NOMO-1 treated with DMSO at 0.1 percent for 48 hours (cell line): ENCODE results near the gene RFPL3.
"Not testable (repeated sequence)": the region's sequence is repeated elsewhere in the genome, so short reads cannot be mapped to it uniquely, and the experiment has no call there.

Experiments
- DNase-seq: peaks from one replicate; lab custom pipeline; 2025; ENCODE audit not compliant: unreplicated experiment; lab: John Stamatoyannopoulos, UW

The RFPL3 gene

DNA sequence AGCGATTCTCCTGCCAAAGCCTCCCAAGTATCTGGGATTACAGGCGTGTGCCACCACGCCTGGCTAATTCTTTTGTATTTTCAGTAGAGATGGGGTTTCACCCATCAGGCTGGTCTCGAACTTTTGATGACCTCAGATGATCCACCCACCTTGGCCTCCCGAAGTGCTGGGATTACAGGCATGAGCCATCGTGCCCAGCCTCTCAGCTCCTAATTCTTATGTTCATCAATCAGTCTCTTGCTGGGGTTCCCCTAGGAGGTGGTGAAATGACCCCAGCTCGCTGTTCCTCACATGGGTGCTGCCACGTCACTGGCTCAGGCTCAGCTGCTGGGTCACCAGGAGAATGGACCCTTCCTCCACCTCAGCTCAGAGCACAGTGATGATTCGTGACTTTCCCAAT, at the start of gene RFPL3:
Gene RFPL3, plus strand, starts transcription at position 301 of the 400 bp plus-strand sequence. CDS start 205 bp downstream, outside the sequence.
- DNase-seq: not testable (repeated sequence)

DNA sequence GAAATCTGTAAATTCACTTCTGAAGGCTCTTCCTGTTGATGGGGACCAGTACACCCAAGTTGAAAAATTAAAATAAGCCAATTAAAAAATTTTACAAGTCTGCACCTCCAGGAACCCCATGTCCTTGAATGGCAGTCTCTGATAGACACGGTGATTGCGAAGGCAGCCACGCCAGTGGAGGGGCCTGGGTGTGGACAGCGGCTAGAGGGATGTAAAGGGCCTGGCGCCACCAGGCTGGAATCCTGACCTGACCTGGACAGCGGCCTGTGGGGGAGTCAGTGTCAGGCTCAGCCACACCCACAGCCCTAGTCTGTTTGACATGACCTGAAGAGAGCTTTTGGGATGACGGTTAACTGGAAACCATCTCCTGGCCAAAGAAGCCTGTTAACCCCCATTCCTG, 49.5 kb upstream of the RFPL3 start:
- DNase-seq: no peak

DNA sequence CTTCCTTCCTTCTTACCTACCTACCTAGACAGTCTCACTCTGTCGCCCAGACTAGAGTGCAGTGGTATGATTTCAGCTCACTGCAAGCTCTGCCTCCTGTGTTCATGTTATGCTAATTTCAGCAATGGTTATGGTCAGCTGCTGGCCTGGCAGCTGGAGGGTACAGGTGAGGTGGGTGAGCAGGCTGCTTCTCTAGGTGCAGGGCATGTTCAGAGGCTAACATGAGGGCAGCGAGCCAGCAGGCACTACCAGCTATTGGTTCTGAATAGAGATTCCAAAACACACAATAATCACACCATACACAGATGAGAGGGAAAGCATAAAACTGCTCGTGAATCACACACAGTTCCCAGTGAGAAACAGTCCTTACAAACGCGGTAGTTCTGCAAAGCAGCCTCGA, 48.7 kb upstream of the RFPL3 start:
- DNase-seq: no peak

DNA sequence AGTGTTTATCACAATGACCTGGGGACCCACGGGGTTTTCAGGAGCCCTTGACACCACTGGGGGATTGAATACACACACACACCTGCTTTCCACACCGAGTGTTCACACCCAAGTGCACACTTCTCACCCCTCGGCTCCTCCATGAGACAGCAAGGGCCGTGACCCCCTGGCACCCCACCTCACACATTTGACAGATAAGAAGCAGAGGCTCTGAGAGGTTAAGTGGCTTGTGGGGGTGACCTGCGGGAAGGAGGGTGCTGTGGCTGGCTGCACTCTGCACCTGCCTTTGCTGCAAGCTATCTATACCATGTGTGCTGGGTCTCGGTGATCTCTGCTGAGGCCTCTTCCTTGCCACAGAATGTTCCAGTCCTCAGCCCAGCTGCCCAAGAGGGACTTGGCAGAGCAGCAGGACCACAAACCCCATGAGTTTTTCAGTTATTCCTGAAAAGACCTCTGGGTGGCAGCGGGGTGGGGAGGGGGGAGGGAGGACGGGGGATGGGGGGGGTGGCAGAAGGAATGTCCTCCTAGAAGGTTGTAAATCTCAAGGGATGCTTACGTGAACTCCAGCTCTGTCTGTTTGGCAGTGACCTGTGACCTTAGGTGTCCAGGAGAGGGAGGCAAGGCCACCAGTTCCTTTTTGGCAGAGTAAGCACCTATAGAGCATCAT, 47.9 kb upstream of the RFPL3 start:
- DNase-seq: no peak

DNA sequence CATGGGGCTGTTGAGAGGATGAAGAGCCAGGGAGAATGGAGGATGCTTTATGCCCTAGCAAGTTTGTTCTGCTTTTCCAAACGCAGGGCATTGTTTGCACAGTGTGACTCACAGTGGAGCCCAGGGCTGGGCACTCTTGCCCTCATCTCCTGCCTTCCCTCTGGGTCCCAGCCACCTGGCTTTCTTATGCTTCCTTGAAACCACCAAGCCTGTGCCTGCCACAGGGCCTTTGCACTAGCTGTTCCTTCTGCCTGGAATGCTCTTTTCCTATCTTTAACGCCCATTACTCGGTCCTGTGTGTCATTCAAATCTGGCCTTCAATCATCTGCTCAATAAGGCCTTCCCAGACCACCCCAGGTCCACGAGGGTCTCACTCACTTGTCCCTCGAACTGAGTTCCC, 46.9 kb upstream of the RFPL3 start:
- no peak for DNase-seq

DNA sequence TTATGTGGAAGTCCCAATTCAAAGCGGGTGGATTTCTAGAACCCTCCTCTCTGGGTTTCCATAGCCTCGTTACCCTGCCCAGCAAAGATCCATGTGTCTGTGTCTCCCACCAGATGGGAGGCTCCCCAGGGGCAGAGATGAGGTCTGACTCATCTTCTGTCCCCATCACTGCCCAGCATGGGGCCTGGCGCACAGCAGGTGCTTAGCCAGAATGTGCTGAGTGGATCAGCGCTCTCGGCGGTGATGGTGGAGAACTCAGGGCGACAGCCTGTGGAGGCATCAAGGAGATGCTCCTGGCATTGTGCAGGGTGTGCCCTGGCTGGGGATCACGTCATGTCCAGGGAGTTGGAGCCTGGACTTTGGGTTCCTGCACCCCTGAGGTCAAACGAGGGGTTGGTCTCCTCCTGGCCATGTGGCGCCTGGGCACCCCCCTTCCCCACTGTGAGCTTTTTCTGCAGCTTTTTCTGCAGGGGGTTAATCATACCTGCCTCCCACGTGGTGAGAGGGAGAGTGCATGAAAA, 46.1 kb upstream of the RFPL3 start:
- no peak for DNase-seq

DNA sequence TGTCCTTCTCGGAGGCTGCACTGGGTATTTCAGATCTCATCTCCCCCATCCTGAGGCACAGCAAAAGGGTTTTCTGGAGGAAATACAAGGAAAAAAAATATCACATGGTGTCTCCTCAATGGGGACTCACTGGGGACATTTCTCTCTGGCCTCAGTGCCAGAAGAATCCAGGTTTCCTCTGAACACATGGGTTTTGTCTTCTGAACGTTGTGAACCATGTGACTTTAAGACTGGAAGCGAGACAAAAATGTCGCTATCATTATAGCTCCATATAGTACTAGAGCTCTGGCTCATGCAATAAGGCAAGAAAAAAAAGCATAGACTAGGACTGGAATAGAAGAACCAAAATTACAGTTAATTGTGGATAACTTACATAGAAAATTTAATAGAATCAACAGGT, 44.9 kb upstream of the RFPL3 start:
- DNase-seq: no peak

DNA sequence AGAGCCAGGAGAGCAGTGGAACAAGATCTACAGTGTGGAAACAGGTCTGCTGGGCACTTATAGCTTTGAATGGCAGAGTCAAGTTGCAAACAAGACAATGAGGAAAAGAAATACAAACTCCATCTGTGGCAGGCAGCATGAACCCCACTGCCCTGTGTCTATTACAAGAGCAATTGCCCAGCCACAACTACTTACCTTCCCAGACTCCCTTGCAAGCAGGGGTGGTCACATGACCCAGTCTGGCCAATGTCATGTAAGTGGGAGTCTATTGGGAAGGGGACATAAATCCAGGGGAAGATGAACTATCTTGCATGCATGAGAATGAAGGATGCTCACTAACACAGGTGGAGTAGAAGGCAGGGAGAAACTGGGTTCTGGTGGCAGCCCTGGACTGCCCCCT, 44.1 kb upstream of the RFPL3 start:
- no peak for DNase-seq

DNA sequence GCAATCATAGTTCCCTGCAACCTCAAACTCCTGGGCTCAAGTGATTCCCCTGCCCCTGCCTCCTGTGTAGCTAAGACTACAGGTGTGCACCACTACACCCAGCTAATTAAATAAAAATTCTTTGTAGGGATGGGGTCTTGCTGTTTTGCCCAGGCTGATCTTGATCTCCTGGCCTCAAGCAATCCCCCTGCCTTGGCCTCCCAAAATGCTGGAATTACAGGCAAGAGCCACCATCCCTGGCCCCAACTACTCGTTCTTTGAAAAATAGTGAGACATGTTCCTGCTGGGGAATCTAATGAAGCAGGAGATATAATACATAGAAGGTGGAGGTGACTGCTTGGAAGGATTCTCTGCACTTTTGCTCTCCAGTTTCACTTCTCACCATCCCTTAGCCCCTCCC, 40.1 kb upstream of the RFPL3 start:
- no peak for DNase-seq

DNA sequence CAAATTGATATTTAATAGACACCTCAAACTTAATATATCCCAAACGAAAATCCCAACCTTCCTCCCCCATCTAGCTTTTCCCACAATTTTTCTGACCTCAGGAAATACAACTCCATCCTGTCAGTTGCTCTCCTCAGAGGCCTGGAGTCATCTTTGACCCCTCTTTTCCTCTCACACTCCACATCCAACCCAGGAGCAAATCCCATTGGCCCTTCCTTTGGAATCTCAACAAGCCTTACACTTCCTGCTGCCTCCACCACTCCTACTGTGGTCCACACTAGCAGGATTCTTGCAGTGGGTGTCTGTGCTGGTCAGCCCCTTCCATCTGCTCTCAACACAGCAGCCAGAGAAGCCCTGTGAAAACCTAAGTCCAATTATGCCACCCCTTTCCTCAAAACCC, 39.3 kb upstream of the RFPL3 start:
- DNase-seq: no peak

DNA sequence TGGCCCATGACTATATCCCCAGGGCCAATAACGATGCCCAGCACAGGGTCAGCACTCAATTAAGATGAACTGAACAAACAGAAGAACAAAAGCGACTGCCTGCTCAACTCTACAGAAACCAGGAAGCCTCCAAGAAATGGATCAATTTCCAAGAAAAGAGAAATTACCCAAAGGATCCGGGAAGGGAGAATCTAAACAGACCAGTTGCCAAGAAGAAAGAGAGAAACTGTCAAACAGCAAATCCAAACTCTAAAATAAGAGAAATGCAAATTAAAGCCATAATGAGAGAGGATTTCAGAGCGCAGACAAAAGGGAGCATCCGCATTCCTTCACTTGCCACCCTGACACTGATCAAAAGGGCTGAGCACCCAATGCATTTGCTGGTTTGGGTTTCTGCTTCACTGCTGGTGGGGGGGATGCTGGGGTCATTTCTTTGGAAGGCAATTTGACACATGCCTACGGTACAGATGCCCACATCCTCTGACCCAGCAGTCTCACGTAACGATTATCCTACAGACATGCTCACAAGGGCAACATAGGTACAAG, 37.7 kb upstream of the RFPL3 start:
- no peak for DNase-seq

DNA sequence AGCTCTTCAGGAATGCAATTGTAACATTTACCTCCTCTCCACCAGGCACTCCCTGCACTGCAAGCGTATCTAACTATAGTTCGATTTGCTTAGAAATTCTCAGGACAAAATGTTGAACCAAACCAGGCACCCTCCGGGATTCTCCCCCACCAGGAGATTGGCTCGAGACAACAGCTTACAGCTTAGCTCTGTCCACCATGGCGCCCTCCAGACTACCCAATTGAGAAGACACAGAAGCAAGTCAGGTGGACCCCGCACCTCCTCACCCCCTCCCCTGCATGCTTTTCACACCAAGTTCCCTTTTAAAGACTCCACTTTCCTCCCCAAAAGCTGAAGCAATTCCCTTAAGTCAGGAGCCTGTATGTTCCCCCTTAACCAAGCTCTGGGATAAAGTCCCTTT, 34.7 kb upstream of the RFPL3 start:
- no peak for DNase-seq

DNA sequence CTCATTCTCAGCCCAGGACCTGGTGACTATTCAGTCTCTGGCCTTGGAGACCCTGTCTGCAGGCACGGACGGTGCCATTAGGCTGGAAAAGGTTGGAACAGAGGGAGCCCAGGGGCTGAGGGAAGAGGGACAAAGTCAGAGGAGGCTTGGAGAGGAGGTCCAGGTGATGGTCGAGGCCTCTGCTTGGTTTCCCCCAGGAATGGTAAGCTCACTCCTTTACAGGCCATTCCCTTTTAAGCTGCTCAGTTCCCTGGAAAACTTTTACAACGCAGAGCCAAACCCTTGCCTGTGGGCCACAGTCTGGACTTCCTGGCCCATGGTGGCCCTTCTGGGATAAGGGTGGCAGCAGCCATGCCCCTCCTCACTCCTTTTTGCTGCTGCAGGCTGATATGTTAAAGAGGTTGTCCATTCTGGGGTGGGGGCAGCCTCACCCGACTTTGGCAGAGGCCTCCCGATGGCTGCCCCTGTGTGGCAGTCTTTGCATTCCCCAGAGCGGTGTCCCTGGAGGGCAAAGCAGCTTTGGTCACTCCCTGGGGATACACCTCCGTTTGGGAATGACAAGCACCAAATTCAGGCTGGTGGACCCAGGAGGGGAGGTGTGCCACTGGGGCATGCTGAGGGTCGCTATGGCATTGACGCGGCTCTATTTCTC, 34.0 kb upstream of the RFPL3 start:
- no peak for DNase-seq

DNA sequence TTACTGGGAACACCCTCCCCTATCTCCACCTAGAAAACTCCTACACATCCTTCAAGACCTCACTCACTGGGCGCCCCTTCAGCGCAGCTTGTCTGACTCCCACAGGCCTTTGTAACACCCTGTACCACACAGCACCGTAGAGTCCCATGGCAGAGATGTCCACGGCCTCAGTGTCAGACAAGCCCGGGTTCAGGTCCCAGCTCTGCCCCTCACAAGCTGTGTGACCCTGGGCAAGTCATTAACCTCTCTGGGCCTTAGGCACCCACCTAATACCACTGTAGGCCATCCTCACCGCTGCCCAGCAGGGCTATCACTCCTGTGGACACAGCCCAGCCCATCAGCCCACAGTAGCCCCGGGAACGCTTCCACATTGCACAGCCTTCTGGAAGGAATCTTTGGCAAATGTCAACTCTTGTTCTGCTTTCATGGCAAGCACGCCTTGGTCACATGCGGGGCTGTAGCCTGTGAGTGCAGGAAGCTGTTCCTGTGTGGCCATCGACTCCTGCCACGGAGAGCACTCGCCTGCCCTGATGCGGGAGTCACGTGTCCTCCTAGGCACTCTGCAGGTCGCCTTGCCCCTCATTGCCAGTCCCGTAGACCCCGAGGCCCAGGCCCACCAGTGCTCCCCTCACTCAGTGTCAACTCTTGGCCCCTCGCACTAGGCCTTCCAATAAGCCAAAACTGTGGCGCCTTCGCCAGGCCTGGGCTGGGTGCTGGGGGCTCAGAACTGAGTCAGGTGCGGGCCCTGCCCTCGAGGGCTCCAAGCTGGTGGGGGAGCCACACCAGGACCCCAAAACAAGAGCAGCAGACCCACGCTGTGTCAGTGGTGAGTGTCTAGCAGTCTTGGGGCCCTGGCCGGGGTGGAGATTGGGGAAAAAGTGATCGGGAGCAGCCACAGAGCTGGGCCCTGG, 32.9 kb upstream of the RFPL3 start:
- no peak for DNase-seq

DNA sequence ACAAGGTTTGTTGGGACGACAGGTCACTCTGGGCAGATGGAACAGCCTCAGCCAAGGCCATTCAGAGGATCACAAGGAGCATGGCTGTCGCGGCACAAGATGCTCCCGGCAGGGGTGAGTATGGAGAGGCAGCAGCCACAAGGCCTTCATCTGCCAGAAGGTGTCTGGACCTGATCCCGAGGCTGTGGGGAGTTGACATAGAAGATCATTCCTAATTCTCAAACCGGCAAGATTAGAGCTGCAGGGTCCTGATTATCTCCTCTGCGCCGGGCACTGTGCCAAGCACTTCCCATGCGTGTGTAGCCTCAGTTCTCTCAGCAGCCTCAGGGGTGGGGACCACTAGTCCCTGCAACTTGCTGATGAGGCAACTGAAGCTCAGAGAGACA, 32.3 kb upstream of the RFPL3 start:
- DNase-seq: no peak

DNA sequence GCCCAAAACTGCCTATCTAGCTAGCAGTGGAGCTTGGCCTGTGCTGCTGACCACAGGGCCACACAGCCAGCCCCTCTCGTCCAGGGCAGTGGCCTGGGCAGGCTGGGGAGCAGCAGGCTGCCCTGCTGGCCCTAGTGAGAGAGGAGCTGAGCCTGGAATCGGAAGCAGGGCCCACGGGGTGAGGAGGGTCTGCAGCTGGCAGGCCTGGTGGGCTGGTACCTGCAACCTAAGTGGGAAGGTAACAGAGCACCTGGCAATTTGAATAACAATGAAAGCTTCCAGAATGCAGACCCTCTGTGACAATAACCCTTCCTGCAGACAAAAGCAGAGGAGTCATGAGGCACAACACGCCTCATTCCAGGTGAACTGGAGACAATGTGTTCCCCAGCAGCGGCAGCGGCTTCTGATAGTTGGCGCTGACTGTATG, 31.8 kb upstream of the RFPL3 start:
- no peak for DNase-seq

DNA sequence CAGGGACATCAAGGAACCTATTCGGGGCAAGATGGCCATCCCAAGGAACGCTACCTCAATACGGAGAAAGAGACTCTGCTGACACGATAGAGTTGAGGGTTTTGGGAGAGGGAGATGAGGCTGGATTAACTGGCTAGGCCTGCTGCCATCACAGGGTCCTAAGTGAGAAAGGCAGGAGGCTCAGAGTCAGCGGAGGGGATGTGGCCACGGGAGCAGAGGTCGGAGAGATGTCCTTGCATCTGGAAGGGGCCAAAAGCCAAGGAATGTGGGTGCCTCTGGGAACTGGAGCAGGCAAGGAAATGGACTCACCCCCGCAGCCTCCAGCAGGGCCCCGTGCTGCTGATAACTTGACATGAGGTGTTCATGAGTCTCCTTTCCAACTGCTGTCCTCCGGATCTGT, 31.0 kb upstream of the RFPL3 start:
- DNase-seq: no peak

DNA sequence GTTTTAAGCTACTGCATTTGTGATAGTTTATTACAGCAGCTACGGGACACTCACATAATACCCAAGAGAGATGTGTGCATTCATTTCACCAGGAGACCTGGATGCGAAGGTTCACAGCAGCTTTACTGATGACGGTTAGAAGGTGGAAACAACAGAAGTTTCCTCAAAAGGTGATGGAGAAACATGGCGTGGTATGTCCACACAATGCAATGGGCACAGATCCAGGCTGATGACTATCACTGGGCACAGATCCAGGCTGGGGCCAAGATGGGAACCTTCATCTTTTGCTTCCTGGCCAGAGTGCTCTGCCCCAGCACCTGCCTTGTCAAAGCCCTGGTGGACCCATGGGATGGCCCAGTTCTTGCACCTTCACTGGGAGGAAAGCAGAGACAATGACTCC, 30.6 kb upstream of the RFPL3 start:
- no peak for DNase-seq

DNA sequence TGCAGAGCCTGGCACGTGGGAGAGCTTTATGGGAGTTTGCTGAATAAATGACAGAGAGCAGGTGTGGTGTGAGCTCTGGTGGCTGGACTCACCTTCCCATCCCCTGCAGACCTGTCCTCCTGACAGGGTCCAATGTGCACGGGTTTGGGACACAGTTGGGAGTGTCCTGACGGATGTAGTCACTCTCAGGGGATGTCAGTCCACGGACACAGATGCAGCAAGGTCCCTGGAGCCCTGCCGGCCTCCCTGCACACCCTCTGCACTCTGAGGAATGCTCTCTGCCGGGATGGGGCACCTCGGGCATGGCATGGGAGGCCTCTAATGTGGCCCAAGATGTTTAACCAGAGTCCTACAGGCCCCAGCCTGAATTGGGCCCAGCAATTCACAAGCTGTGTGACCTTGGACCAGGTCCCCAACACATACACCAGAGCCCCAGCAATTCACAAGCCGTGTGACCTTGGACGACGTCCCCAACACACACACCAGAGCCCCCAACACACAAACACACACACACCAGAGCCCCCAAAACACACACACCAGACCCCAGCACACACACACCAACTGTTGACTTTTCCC, 30.0 kb upstream of the RFPL3 start:
- DNase-seq: no peak

DNA sequence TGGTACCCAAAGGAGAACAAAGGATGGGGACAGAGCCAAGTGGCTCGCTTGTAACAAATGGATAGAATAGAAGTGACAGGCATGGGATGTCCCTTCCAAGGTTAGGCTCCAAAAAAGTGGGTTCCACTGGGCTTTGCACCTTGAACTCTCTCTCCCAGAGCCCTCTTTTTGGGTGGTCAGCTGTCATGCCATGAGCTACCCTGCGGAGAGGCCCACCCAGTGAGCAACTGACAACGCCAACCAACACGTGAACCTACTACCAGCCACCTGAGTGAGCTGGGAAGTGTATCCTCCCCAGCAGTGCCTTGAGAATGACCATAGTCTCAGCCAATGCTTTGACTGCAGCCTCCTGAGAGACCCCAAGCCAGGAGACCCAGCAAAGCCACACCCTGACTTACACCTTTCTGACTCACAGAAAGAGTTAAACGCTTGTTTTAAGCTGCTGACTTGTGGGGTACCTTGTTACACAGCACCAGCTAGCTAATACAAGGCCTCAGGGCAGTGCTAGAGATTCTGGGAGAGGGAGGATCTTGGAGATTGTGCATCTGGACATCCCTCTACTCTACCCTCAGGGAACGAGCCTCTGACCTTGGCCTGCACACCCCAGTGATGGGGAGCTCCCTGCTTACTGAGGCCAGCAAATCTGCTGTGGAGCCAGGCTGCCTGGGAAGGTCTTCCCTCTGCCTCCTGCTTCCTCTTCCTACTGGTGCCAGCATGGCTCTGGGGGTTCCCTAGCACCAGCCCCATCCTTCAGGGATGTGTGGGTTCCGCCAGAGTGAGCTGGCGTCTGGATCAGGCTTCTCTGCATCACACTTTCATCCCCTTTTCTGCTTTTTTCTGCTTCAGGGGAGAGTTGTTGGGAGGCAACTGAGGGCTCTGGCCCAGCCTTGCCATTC, 29.1 kb upstream of the RFPL3 start:
- no peak for DNase-seq
